Measurements from ENCODE around the gene ZNF423.

GRCh38 chr16:49618955-49619354 lies 237.0 kb downstream of the ZNF423 start:
- TF ChIP-seq, protein P1, sequence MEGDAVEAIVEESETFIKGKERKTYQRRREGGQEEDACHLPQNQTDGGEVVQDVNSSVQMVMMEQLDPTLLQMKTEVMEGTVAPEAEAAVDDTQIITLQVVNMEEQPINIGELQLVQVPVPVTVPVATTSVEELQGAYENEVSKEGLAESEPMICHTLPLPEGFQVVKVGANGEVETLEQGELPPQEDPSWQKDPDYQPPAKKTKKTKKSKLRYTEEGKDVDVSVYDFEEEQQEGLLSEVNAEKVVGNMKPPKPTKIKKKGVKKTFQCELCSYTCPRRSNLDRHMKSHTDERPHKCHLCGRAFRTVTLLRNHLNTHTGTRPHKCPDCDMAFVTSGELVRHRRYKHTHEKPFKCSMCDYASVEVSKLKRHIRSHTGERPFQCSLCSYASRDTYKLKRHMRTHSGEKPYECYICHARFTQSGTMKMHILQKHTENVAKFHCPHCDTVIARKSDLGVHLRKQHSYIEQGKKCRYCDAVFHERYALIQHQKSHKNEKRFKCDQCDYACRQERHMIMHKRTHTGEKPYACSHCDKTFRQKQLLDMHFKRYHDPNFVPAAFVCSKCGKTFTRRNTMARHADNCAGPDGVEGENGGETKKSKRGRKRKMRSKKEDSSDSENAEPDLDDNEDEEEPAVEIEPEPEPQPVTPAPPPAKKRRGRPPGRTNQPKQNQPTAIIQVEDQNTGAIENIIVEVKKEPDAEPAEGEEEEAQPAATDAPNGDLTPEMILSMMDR (IDR thresholded peaks at IDR 0.05): no peak
- TF ChIP-seq POLR2A (IDR thresholded peaks at IDR 0.05): no peak

Data from Peyer's patch (tissue), 4 donors.